HEK293T (cell line): ENCODE data around the gene ANTXRL.
"Not testable (repeated sequence)": the region's sequence is repeated elsewhere in the genome, so short reads cannot be mapped to it uniquely, and the experiment has no call there.

Experiments used
- CTCF ChIA-PET: fragments of 350-600 bp; formaldehyde crosslinking; extraction: SDS; loops from one replicate; lab custom pipeline; 2021; ENCODE audit warnings: antibody characterized with exemption, inconsistent platforms; lab: Yijun Ruan, JAX
- POLR2A ChIA-PET: fragments of 350-600 bp; formaldehyde crosslinking; extraction: SDS; loops from one replicate; lab custom pipeline; 2020; ENCODE audit warnings: antibody characterized with exemption, inconsistent platforms; lab: Yijun Ruan, JAX
- DNase-seq: peaks from one replicate; pipeline ENCODE4 v3.0.0; 2012; ENCODE audit warnings: mixed read lengths; ENCODE audit errors: extremely low spot score
- ARNT ChIP-seq: fragments of 450-650 bp; IDR thresholded peaks from 2 replicates; pipeline ENCODE4 v1.6.1; 2017; ENCODE audit warnings: mild to moderate bottlenecking
- BHLHE40 ChIP-seq: fragments of 450-650 bp; IDR thresholded peaks from 2 replicates; pipeline ENCODE4 v1.6.1; 2016; ENCODE audit warnings: mild to moderate bottlenecking, moderate library complexity, borderline replicate concordance
- CTBP1 ChIP-seq: fragments of 450-650 bp; IDR thresholded peaks from 2 replicates; pipeline ENCODE4 v1.6.1; 2016; ENCODE audit warnings: borderline replicate concordance
- ELF4 ChIP-seq: fragments of 450-650 bp; IDR thresholded peaks from 2 replicates; pipeline ENCODE4 v1.6.1; 2017; ENCODE audit warnings: antibody characterized with exemption
- FOXA1 ChIP-seq: fragments of 450-650 bp; IDR thresholded peaks from 2 replicates; pipeline ENCODE4 v1.6.1; 2016; ENCODE audit warnings: mild to moderate bottlenecking
- FOXK2 ChIP-seq: fragments of 450-650 bp; IDR thresholded peaks from 2 replicates; pipeline ENCODE4 v1.6.1; 2016; ENCODE audit warnings: mild to moderate bottlenecking
- FOXM1 ChIP-seq: fragments of 450-650 bp; IDR thresholded peaks from 2 replicates; pipeline ENCODE4 v1.6.1; 2017; ENCODE audit warnings: mild to moderate bottlenecking, borderline replicate concordance
- HDGF ChIP-seq: fragments of 450-650 bp; IDR thresholded peaks from 2 replicates; pipeline ENCODE4 v1.6.1; 2017; ENCODE audit warnings: antibody characterized with exemption, borderline replicate concordance
- L3MBTL2 ChIP-seq: fragments of 450-650 bp; conservative IDR thresholded peaks from 2 replicates; pipeline ENCODE4 v1.6.1; 2016; ENCODE audit warnings: mild to moderate bottlenecking
- LEF1 ChIP-seq: fragments of 450-650 bp; IDR thresholded peaks from 2 replicates; pipeline ENCODE4 v1.6.1; 2017; ENCODE audit warnings: mild to moderate bottlenecking, borderline replicate concordance
- NFRKB ChIP-seq: fragments of 450-650 bp; IDR thresholded peaks from 2 replicates; pipeline ENCODE4 v1.6.1; 2016; ENCODE audit warnings: mild to moderate bottlenecking, moderate library complexity
- PKNOX1 ChIP-seq: fragments of 450-650 bp; IDR thresholded peaks from 2 replicates; pipeline ENCODE4 v1.6.1; 2016
- SP1 ChIP-seq: fragments of 450-650 bp; IDR thresholded peaks from 2 replicates; pipeline ENCODE4 v1.6.1; 2017
- SUZ12 ChIP-seq: fragments of 450-650 bp; IDR thresholded peaks from 2 replicates; pipeline ENCODE4 v1.6.1; 2016; ENCODE audit warnings: mild to moderate bottlenecking
- TARDBP ChIP-seq: fragments of 450-650 bp; IDR thresholded peaks from 2 replicates; pipeline ENCODE4 v1.6.1; 2016
- ZNF384 ChIP-seq: fragments of 450-650 bp; IDR thresholded peaks from 2 replicates; pipeline ENCODE4 v1.6.1; 2016

The ANTXRL gene

GRCh38 chr10:46268076-46268881 lies 18.5 kb upstream of the ANTXRL start:
- no peak for DNase-seq
- ChIA-PET CTCF (no interaction called here), POLR2A (no interaction called here)
- no peak for TF ChIP-seq NFRKB
- no peak for TF ChIP-seq CTBP1
- TF ChIP-seq BHLHE40, result no peak
- no peak for TF ChIP-seq ARNT
- TF ChIP-seq PKNOX1, result no peak
- TF ChIP-seq SUZ12, result no peak
- TF ChIP-seq FOXK2, result no peak
- TF ChIP-seq SP1, result no peak
- no peak for TF ChIP-seq FOXA1
- no peak for TF ChIP-seq ELF4
- TF ChIP-seq HDGF, result no peak
- TF ChIP-seq LEF1, result no peak
- no peak for TF ChIP-seq L3MBTL2
- TF ChIP-seq ZNF384, result no peak
- no peak for TF ChIP-seq FOXM1
- TF ChIP-seq TARDBP, result no peak

- CTCF ChIA-PET, POLR2A ChIA-PET, DNase-seq: not testable (repeated sequence)
Measured at GRCh38 chr10:46269554-46270053, 17.2 kb upstream of the ANTXRL start.

GRCh38 chr10:46270086-46270811 lies 16.5 kb upstream of the ANTXRL start:
- CTCF ChIA-PET, result no interaction called here
- DNase-seq, result no peak
- POLR2A ChIA-PET, result no interaction called here
- TF ChIP-seq SUZ12, result no peak
- no peak for TF ChIP-seq ELF4
- TF ChIP-seq CTBP1, result no peak
- no peak for TF ChIP-seq BHLHE40
- no peak for TF ChIP-seq FOXM1
- no peak for TF ChIP-seq NFRKB
- no peak for TF ChIP-seq PKNOX1
- no peak for TF ChIP-seq L3MBTL2
- no peak for TF ChIP-seq SP1
- no peak for TF ChIP-seq HDGF
- TF ChIP-seq FOXA1, result no peak
- TF ChIP-seq ARNT, result no peak
- TF ChIP-seq ZNF384, result no peak
- no peak for TF ChIP-seq LEF1
- no peak for TF ChIP-seq FOXK2
- no peak for TF ChIP-seq TARDBP

GRCh38 chr10:46270963-46271530 lies 15.8 kb upstream of the ANTXRL start:
- POLR2A ChIA-PET, DNase-seq, CTCF ChIA-PET: not testable (repeated sequence)

- POLR2A ChIA-PET, DNase-seq, CTCF ChIA-PET: not testable (repeated sequence)
Measured at GRCh38 chr10:46271795-46272499, 14.8 kb upstream of the ANTXRL start.

GRCh38 chr10:46272863-46273415 lies 13.9 kb upstream of the ANTXRL start:
- ChIA-PET POLR2A (no interaction called here), CTCF (no interaction called here)
- TF ChIP-seq LEF1 (no peak), FOXK2 (no peak), L3MBTL2 (no peak), PKNOX1 (no peak), FOXM1 (no peak), NFRKB (no peak), ARNT (no peak), FOXA1 (no peak), BHLHE40 (no peak)
- DNase-seq, result no peak
